H1 (cell line): Measurements from ENCODE around the gene IRF3. TPM values are rescaled to one million over a fixed set of nuclear protein-coding genes. Genes with fewer than 3 reads are reported as not detected.

Source experiments
- ASH2L ChIP-seq: fragments of 200-600, 300-600 bp; sonication (generic); IDR thresholded peaks from one replicate; pipeline ENCODE4 v1.7.1; 2017; ENCODE audit warnings: low read length
- CBX8 ChIP-seq: fragments of 300-800, 300-1000 bp; sonication (generic); IDR thresholded peaks from 2 replicates; pipeline ENCODE4 v1.7.1; 2016; ENCODE audit warnings: low read depth, low read length, borderline replicate concordance
- CHD1 ChIP-seq: IDR thresholded peaks from 2 replicates; pipeline ENCODE4 v1.6.1; 2012; ENCODE audit warnings: low read depth, low read length, improper control_type of control experiment
- CHD2 ChIP-seq: IDR thresholded peaks from 2 replicates; pipeline ENCODE4 v1.6.1; 2012; ENCODE audit warnings: low read length, improper control_type of control experiment
- CTBP2 ChIP-seq: IDR thresholded peaks from 2 replicates; pipeline ENCODE4 v1.7.0; 2011; ENCODE audit warnings: borderline replicate concordance, mild to moderate bottlenecking, moderate library complexity, mixed read lengths, low read length; ENCODE audit not compliant: insufficient read depth, insufficient read length
- CTCF ChIP-seq, 3 experiments: IDR thresholded peaks; 1 replicate in 2 of 3; 2 replicates in 1 of 3; pipeline versions ENCODE4 v1.5.1 to v1.6.1; 2011; ENCODE audit warnings: low read length in 3 of 3, mild to moderate bottlenecking in 3 of 3, inconsistent platforms in 2 of 3, low read depth in 1 of 3, moderate library complexity in 1 of 3; ENCODE audit not compliant: insufficient read depth in 1 of 3; ENCODE audit errors: control extremely low read depth in 1 of 3
- EZH2 ChIP-seq: fragments of 200-600 bp; sonication (generic); IDR thresholded peaks from 2 replicates; pipeline ENCODE4 v1.7.1; 2012; ENCODE audit warnings: low read depth, mild to moderate bottlenecking, moderate library complexity, low read length, inconsistent platforms; ENCODE audit not compliant: severe bottlenecking
- FOSL1 ChIP-seq: IDR thresholded peaks from 2 replicates; pipeline ENCODE4 v1.6.1; 2011; ENCODE audit warnings: mild to moderate bottlenecking, low read depth, low read length, moderate library complexity; ENCODE audit not compliant: insufficient read depth
- GTF2F1 ChIP-seq: IDR thresholded peaks from 2 replicates; pipeline ENCODE4 v1.6.1; 2012; ENCODE audit warnings: low read depth, low read length, improper control_type of control experiment, borderline replicate concordance
- JUN ChIP-seq: IDR thresholded peaks from 2 replicates; pipeline ENCODE4 v1.6.1; 2011; ENCODE audit warnings: low read depth, mild to moderate bottlenecking, improper control_type of control experiment, low read length
- KDM4A ChIP-seq: IDR thresholded peaks from one replicate; pipeline ENCODE4 v1.7.1; 2012; ENCODE audit warnings: low read depth, mild to moderate bottlenecking, moderate library complexity, low read length, inconsistent platforms; ENCODE audit not compliant: severe bottlenecking
- MAFK ChIP-seq: IDR thresholded peaks from 2 replicates; pipeline ENCODE4 v1.6.1; 2012; ENCODE audit warnings: low read depth, mild to moderate bottlenecking, improper control_type of control experiment, low read length
- POLR2A ChIP-seq, 2 experiments: IDR thresholded peaks; 1 replicate in 1 of 2; 2 replicates in 1 of 2; pipeline ENCODE4 v1.6.1; 2011; ENCODE audit warnings: low read depth in 2 of 2, low read length in 2 of 2, mild to moderate bottlenecking in 2 of 2; ENCODE audit errors: control extremely low read depth in 1 of 2
- RAD21 ChIP-seq, 2 experiments: IDR thresholded peaks in 1 of 2; conservative IDR thresholded peaks in 1 of 2; 2 replicates each; pipeline ENCODE4 v1.6.1; 2011; ENCODE audit warnings: low read depth in 2 of 2, low read length in 2 of 2, improper control_type of control experiment in 1 of 2, inconsistent platforms in 1 of 2, mild to moderate bottlenecking in 1 of 2, moderate library complexity in 1 of 2
- RBBP5 ChIP-seq: IDR thresholded peaks from 2 replicates; pipeline ENCODE4 v1.7.1; 2012; ENCODE audit warnings: low read depth, mild to moderate bottlenecking, inconsistent platforms, low read length, moderate library complexity, borderline replicate concordance
- SAP30 ChIP-seq: fragments of 300-600 bp; sonication (generic); IDR thresholded peaks from 2 replicates; pipeline ENCODE4 v1.7.1; 2012; ENCODE audit warnings: low read length, moderate library complexity, mild to moderate bottlenecking, inconsistent platforms; ENCODE audit not compliant: insufficient read depth, insufficient replicate concordance
- SP2 ChIP-seq: IDR thresholded peaks from 2 replicates; pipeline ENCODE4 v1.6.1; 2012; ENCODE audit warnings: mild to moderate bottlenecking, low read length, inconsistent platforms
- SP4 ChIP-seq: IDR thresholded peaks from 2 replicates; pipeline ENCODE4 v1.6.1; 2012; ENCODE audit warnings: low read length, inconsistent platforms
- TBP ChIP-seq: IDR thresholded peaks from 2 replicates; pipeline ENCODE4 v1.6.1; 2011; ENCODE audit warnings: low read depth, low read length, improper control_type of control experiment
- polyA plus RNA-seq, 7 experiments: library from polyadenylated mRNA; depleted of rRNA in 3 of 7; stranded (reverse) in 5 of 7; unstranded in 2 of 7; fragments of >200 nt in 5 of 7; fragments of 200-250 nt in 2 of 7; gene quantifications; 1 replicate in 5 of 7; 2 replicates in 1 of 7; 4 replicates in 1 of 7; pipeline versions ENCODE4 v1.2.1 to v1.2.3, GENCODE V29; 2011 to 2013; ENCODE audit warnings: missing spikeins in 2 of 7, mixed read lengths in 2 of 7
- total RNA-seq: library from RNA; stranded (reverse); fragmentation: NEBNext Ultra II Directional; extraction: Animal tissue kit (Norgen Biotek cat#: 25700); gene quantifications from 2 replicates; pipeline ENCODE4 v1.2.1, GENCODE V29; 2021
- TF ChIP-seq, protein P1 (sequence below): IDR thresholded peaks from 2 replicates; pipeline ENCODE4 v1.6.1; 2012; ENCODE audit warnings: low read length, inconsistent platforms

Gene IRF3
- total and polyA plus RNA-seq, 2 of the 8 experiments (the other 6 are each of a cell fraction or from before 2014, with no cell fraction given) = 103 to 114 TPM

- TF ChIP-seq TBP (no peak), SAP30 (no peak), CHD1 (peak; percentile 60; the same call in 1 of the 2 replicates), CHD2 (no peak), JUN (no peak), CTCF (IDR thresholded peaks at IDR 0.05; ENCODE audit: control extremely low read depth in 1 of 3, insufficient read depth in 1 of 3, low read depth in 1 of 3, low read length in 3 of 3) (no peak), FOSL1 (no peak), SP4 (no peak), RBBP5 (no peak), GTF2F1 (no peak), EZH2 (no peak), ASH2L (peak; percentile 43), RAD21 (IDR thresholded peaks at IDR 0.05 in 1 of 2, conservative IDR thresholded peaks at IDR 0.05 in 1 of 2; ENCODE audit: low read depth in 2 of 2, low read length in 2 of 2) (no peak), POLR2A (IDR thresholded peaks at IDR 0.05; ENCODE audit: control extremely low read depth in 1 of 2, low read depth in 2 of 2, low read length in 2 of 2) (peak; percentile 98), MAFK (no peak), SP2 (no peak), KDM4A (peak; percentile 37), CBX8 (no peak), CTBP2 (no peak)
- TF ChIP-seq, protein P1, sequence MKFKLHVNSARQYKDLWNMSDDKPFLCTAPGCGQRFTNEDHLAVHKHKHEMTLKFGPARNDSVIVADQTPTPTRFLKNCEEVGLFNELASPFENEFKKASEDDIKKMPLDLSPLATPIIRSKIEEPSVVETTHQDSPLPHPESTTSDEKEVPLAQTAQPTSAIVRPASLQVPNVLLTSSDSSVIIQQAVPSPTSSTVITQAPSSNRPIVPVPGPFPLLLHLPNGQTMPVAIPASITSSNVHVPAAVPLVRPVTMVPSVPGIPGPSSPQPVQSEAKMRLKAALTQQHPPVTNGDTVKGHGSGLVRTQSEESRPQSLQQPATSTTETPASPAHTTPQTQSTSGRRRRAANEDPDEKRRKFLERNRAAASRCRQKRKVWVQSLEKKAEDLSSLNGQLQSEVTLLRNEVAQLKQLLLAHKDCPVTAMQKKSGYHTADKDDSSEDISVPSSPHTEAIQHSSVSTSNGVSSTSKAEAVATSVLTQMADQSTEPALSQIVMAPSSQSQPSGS = no peak; the same call in 1 of the 2 replicates
Observed at GRCh38 chr19:49677231-49677900, 11.7 kb upstream of the IRF3 start, which contains the start of gene PRMT1 (continued).
